ENCODE results near the gene COA7. TPM values are rescaled to one million over a fixed set of nuclear protein-coding genes. Genes with fewer than 3 reads are reported as not detected.

COA7 gene
- polyA plus RNA-seq, 1 of the 3 experiments (the other 2 are of a cell fraction) = 9.0 TPM

GRCh38 chr1:52663716-52664115 is 34.4 kb downstream of the COA7 start:
- no peak overlapping the region for H3K27ac ChIP-seq (ENCODE audit: low read depth in 2 of 2, low read length in 1 of 2)
- H2AFZ ChIP-seq (ENCODE audit: low read depth) = no peak overlapping the region
- POLR2A ChIA-PET = no interaction called here

More at GRCh38 chr1:52663716-52664115, 34.4 kb downstream of the COA7 start:
- H3K79me2 ChIP-seq (ENCODE audit: insufficient read depth) = no peaks in the 10 kb centered on the region
- CTCF ChIA-PET = no interaction called here
- H3K36me3 ChIP-seq (replicated peaks in 1 of 2; ENCODE audit: control insufficient read depth in 1 of 2, insufficient read depth in 2 of 2, low read length in 1 of 2) = no peaks in the 10 kb centered on the region
- TF ChIP-seq TEAD4 (IDR thresholded peaks at IDR 0.05; ENCODE audit: borderline replicate concordance, insufficient read depth) (no peak), RXRA (IDR thresholded peaks at IDR 0.05; ENCODE audit: borderline replicate concordance, low read depth) (no peak), CHD2 (IDR thresholded peaks at IDR 0.05; ENCODE audit: low read length, partially characterized antibody) (no peak), ZBTB33 (IDR thresholded peaks at IDR 0.05; ENCODE audit: borderline replicate concordance, low read depth) (no peak), FOSL2 (IDR thresholded peaks at IDR 0.05; ENCODE audit: borderline replicate concordance, low read depth) (no peak), MXI1 (IDR thresholded peaks at IDR 0.05; ENCODE audit: low read depth, low read length) (no peak), NFIC (IDR thresholded peaks at IDR 0.05; ENCODE audit: borderline replicate concordance) (no peak), EP300 (IDR thresholded peaks at IDR 0.05; ENCODE audit: borderline replicate concordance in 1 of 2, low read depth in 1 of 2, low read length in 1 of 2) (no peak), RCOR1 (IDR thresholded peaks at IDR 0.05; ENCODE audit: low read length) (no peak), MAX (IDR thresholded peaks at IDR 0.05; ENCODE audit: low read depth) (no peak), USF2 (IDR thresholded peaks at IDR 0.05; ENCODE audit: borderline replicate concordance, low read depth, low read length) (no peak), REST (IDR thresholded peaks at IDR 0.05; ENCODE audit: low read depth, low read length) (no peak), IRF3 (IDR thresholded peaks at IDR 0.05; ENCODE audit: low read depth, low read length) (no peak), TAF1 (IDR thresholded peaks at IDR 0.05; ENCODE audit: borderline replicate concordance, low read depth, low read length) (no peak), TCF12 (IDR thresholded peaks at IDR 0.05) (no peak), FOXM1 (IDR thresholded peaks at IDR 0.05; ENCODE audit: low read depth) (no peak)
- no peaks in the 10 kb centered on the region for H3K27me3 ChIP-seq (ENCODE audit: insufficient read depth)
- H3F3A ChIP-seq (replicated peaks; ENCODE audit: insufficient read depth) = no peaks in the 10 kb centered on the region
- no peak for DNase-seq
- 93% methylated on average over 5 of the region's 5 CpGs for WGBS (ENCODE audit: low lambda C conversion rate)
- H3K4me3 ChIP-seq (ENCODE audit: low read depth in 2 of 2, low read length in 1 of 2) = no peak overlapping the region
- peaks cover 0 to 4% of the 10 kb centered on the region in 2 experiments; a peak in 2 of 4 replicates for H3K4me1 ChIP-seq (ENCODE audit: control insufficient read depth in 1 of 2, insufficient read depth in 2 of 2, low read depth in 1 of 2, low read length in 1 of 2)
- no peaks in the 10 kb centered on the region for H3K9me3 ChIP-seq
- no peak overlapping the region for H3K9ac ChIP-seq
- H3K9me2 ChIP-seq = no peaks in the 10 kb centered on the region
- no peaks in the 10 kb centered on the region for H4K20me1 ChIP-seq (ENCODE audit: insufficient read depth)
- no peak overlapping the region for H3K4me2 ChIP-seq
